Stimulated activated CD4-positive, alpha-beta T cell treated with anti-CD3 and anti-CD28 coated beads, Interleukin-1b, Interleukin-23, amount 100 ng/mL, for 48 hours (primary cell): ENCODE results near the gene ZCCHC4.
"Not testable (repeated sequence)": the region's sequence is repeated elsewhere in the genome, so short reads cannot be mapped to it uniquely, and the experiment has no call there.

Experiments
- DNase-seq: peaks from one replicate; pipeline ENCODE4 v3.0.0-alpha.2; 2020

Gene ZCCHC4

DNA sequence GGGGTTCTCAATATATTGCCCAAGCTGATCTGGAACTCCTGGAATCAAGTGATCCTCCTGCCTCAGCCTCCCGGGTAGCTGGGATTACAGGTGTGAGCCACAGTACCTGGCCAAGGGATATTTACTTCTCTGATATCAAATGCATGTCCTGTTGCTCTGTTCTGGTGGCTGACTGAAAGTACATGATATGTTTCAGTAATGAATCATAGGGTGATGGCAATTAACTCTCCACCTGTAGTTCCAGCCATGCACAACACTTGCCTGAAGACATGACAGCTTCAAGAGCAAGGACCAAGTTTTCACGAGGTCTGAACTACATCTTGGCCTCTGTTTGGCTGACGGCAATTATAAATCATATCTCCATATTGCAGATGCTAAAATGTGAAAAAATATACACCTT is 9.1 kb downstream of the ZCCHC4 start:
- DNase-seq, result no peak

DNA sequence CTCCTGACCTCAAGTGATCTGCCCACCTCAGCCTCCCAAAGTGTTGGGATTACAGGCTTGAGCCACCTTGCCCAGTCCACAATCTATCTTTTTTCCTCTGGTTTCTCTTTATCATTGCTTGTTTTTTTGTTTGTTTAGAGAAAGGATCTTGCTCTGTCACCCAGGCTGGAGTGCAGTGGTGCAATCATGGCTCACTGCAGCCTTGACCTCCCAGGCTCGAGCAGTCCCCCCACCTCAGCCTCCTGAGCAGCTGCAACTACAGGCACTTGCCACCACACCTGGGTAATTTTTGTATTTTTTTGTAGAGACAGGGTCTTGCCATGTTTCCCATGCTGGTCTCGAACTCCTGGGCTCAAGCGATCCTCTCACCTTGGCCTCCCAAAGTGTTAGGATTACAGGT is 15.9 kb downstream of the ZCCHC4 start:
- DNase-seq, result not testable (repeated sequence)

DNA sequence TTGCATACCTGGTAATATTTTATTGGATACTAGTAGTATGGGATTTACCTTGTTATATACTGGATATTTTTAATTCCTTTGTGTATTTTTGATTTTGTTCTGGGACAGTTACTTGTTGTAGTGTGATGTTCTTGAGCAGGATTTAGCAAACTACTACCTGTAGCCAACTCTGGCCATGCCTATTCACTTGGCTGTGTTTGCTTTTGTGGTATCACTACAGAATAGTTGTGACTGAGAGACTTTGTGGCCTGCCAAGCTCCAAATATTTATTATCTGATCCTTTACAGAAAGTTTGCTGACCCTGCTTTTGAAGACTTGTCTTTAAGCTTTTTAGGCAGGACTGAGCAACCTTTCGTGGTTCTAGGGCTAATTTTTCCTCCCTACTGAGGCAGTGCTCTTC is 17.8 kb downstream of the ZCCHC4 start:
- DNase-seq, result no peak

DNA sequence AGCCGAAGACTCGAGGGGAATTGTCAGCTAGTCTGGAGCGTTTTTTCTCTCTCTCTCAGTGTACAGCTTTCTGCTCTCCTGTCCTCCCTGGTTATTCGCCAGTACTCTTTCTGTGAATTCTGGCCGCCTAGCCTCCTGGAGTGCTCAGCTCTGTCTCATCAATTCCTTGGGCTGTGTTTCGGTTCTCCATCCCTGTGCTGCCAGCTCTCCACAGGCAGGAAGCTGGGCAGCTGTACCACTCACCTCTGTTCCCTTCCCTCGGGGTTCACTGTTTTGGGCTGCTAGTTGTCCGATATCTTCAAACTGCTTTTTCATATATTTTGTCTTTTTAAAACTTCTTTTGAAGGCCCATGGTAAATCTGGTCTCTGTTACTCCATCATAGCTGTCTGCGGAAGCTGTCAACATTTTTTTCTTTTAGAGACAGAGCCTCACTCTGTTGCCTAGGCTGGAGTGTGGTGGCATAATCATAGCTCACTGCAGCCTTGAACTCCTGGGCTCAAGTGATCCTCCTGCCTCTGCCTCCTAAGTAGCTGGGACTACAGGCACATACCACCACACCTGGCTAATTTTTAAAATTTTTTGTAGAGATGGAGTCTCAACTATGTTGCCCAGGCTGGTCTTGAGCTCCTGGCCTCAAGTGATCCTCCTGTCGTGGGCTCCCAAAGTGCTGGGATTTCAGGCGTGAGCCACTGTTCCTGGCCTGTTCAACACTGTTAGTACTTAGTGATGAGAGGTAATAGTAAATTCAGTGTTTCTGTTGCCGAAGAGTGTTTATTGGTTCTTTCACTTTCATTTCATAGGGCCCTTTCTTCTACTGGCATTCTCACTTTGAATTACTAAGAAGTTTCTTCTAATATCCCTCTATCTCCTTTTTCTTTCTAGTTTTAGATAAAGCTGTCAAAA is 18.6 kb downstream of the ZCCHC4 start:
- no peak for DNase-seq

DNA sequence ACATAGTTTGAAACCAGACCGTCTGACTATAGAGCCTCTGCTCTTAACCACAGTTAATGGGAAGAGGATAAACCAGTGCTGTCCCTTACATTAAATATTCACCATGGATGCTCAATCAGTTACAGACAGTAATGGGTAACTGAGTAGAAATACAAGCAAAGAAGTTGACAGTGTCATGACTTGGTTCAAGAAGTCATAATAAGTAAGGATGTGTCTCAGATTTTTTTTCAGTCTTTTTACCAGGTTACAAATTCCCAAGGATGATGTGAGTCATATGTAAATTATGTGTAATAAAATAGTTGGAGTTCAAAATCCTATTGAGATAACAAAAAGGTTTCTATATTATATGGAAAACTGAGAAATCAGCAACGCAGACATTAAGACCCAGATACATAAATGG is 31.1 kb downstream of the ZCCHC4 start:
- DNase-seq, result no peak

DNA sequence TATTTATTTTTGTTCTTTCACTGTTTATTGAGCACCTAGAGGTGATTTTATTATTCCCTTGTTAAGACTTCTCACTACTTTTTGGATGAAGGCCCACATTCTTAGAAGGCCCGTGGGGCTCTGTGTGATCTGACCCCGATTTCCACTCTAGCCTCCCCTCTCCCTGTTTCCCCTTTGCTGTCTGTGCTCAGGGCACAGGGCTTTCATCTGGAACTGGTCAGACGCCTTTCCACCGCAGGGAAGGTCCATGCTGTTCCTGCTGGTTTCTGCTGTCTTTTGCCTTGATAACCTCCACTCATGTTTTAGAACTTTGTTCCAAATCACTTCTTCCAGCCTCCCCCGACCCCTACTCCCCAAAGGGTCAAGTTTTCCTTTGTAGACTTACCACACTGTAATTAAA is 33.2 kb downstream of the ZCCHC4 start:
- no peak for DNase-seq

DNA sequence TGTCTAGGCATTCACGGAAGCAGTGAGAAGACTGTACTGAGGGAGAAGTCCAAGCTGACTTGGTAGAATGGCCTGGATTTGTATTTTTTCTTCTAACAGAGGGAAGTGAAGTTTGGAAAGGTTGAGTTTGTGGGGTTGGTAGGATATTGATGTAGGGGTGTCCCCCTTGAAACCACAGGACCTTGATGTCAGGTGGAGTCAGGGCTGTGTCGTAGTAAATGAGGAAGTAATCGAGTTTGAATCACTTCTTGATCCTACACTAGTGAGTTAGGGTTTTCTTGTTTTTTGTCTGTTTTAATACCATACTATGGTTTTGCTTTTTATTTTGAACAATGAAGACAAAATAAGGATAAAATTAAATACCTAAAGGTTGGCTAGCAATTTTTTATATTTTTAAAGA is 34.3 kb downstream of the ZCCHC4 start:
- no peak for DNase-seq

DNA sequence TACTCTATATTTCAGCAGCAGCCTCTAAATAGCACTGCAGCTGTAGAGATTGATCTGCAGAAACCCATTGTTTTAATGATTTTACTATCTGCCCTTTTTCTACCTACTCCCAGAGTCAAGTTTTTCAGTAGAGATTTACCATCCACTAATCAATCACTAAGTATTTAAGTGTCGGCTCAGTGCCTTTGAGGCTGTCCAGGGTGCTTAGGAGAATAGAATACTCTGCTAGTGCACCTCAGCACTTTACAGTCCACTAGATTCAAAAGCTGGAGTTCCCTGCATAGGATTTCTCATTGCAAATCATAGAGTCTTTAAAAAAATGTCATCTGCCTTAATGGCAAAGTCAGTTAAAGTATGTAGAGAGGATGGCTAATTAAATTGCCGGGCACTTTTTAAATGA is 34.9 kb downstream of the ZCCHC4 start:
- DNase-seq, result no peak

DNA sequence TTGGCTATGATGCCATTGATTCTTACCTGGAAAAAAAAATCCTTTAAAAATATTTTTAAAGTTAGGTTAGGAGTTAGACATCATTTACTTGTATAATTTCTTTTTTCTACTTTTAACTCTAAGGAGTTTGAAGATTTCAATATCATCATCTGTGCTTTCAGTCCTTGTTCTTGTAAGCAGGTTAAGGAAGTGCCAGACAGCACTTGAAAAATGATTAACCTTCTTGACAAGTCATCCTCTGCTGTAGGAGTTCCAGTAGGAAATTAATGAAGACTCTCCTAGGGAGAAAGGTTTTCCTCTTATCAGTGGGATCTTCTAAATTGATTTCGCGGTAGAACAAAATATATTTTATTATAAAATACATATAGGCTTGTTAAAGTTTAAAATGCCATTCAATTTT is 35.4 kb downstream of the ZCCHC4 start:
- DNase-seq, result no peak

DNA sequence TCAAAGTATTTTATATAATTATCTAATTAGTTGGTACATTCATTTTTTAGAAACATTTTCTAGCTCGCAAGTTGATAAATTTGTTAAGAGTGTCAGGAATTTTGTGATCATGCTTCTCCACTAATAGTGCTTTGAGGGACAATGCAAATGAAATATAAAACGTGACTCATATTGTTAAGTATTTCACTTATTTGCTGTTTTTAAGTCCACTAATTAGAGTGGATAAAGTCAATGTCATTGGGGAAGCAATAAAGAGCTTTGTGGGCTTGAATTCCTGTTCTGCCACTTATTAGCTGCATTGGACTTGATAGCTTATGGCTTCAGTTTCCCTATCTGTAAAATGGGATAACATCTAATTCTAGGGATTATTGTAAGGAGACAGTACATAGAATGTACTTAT is 38.0 kb downstream of the ZCCHC4 start:
- DNase-seq, result no peak

DNA sequence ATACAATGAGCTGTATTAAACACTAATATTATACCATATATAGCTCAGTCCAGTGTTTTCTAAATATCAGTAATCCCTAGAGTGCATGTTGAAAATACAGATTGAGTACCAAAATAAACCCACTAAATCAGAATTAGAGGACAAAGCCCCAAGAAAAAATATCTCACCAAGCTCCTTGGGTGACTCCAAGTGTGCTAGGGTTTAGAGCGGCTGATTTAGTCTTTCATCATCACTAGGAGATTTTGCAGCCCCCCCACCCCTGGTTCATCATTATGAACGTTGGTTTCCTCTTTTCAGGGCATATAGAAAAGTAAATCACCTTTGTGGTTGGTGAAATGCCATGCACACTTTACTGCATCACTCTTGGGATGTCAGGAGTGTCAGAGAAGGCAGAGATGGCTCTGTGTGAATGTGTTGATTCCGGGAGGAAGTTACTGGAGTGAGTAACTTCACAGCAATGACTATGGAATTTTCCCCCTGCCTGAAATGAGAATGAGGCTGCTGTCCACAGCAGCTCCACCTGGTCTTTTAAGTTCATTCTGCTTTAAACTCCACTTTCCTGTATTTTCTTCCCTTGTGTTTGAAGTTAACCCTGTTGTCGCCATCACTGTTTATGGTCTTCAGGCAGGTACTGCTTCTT is 39.3 kb downstream of the ZCCHC4 start:
- DNase-seq, result no peak

DNA sequence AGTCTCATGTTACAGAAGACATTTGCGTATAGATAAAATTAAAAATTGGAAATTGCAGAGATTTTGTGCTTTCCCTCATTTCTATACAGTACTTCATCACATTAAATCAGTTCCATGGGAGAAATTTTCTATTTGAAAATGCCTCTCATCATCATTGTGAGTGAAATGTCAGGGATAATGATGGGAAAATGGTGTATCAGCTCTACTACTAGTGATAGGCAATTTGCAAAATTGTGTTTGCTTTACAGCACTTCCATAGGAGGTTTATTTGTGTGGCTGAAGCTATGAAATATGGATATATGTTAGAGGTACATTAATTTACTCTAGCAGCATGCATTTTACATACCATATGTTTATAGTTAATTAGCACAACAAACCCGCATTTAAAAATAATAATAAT is 43.5 kb downstream of the ZCCHC4 start:
- no peak for DNase-seq

DNA sequence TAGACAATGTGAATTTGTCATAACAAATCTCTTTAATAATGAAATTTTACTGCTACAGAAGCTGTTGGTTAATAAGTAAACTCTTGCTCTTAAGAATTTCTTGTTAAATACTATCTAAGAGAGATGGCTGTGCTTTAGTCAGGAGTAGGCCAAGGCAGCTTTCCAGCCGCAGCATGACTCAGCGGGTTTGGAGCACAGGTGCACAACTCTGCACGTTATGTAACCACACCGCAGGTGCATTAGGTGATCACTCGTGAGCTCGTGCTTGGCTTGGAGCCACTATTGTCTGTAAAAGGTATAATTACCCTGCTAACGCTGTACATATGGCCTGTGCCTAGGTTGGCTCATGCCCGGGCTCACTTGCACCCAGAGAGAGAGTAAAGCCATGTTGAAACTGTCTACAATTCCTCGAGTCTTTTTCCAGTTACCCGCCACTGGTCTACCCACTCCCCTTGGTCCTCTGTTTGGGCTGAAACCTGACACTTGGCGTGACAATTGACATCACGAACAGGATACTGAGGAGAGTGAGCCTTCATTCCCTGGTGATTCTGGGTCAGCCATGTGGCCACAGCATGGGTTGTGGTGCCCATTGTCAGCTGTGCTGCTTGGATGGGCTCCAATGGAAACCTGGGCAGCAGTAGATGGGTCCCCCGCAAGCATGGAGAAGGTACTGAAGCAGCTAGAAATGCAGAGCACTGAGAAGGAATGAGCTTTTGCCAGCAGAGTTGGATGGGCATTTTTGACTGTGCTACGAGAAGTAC is 46.1 kb downstream of the ZCCHC4 start:
- no peak for DNase-seq

DNA sequence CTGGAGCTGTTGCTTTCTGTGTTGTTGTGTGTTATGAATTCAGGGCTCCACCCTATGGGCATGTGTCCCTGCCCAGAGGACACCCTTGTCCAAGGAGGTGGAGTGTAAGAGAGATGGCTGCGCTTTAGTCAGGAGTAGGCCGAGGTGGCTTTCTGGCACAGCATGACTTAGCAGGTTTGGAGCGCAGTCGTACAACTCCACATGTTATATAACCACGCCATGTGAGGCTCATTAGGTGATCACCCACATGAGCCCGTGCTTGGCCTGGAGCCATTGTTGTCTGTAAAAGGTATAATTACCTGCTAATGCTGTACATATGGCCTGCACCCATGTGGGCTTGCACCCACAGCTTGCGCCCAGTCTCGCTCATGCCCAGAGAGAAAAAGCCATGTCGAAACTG is 48.7 kb downstream of the ZCCHC4 start:
- no peak for DNase-seq

DNA sequence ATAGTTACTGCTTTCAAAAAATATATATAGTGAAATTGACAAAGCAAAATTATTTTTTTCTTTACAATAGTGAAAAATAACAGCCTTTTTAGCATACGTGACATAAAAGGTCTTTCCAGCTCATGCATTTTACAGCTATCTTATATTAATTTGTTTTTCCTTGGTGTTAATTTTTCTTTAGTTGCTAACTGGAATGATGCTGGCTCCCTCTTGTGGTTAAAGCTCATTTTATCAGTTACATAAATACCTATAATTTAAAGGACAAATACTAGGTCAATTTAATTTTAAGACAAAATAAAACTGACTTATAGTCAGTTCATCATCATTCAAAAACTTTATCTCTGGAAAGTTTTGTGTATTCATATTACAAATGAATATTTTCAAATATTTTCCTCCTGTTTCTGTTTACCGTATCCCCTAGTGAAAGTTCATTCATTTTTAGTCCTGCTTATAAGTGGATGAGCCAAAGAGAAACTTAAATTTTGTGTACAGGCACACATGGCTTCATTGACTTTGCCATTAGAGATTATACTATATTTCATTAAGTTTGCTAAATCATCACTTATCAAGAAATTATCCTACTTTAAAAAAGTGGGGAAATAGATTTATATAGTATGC is 54.5 kb downstream of the ZCCHC4 start:
- no peak for DNase-seq

DNA sequence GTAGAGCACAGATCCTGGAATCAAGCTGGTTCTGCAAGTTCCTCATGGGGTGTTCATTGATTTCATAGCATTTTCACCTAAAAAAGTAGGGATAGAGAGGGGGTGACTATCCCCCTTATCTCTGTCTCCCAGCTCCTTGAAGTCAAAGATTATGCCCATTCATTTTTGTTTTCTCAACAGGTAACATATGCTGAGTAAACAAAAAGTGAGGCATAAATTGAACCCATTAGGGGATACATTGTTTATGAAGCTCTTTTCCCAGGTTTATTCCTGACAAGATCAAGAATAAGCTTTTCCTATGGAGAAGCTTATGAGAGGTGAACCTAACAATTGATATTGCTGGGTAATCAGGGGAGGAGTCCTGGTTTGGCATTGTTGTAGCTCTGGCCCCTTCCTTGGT is 55.3 kb downstream of the ZCCHC4 start:
- DNase-seq, result no peak

DNA sequence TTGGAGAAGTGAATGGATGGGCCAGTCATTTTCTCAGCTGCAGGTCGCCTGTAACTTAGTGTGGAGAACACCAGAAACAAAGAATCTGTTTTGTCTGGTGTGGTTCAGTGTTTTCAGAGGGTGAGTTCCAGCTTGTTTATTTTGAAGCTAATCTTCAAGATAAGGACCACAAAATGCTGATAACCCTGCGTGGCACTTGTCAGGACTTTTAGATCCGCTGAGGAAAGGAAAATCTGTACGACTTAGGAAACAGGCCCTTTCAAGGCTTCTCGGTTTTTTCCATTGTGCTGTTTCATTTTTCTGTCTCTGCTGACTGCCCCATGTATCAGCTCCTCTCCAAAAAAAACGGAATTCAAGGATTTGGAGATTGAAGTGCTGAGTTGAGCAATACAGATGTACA is 55.7 kb downstream of the ZCCHC4 start:
- no peak for DNase-seq

DNA sequence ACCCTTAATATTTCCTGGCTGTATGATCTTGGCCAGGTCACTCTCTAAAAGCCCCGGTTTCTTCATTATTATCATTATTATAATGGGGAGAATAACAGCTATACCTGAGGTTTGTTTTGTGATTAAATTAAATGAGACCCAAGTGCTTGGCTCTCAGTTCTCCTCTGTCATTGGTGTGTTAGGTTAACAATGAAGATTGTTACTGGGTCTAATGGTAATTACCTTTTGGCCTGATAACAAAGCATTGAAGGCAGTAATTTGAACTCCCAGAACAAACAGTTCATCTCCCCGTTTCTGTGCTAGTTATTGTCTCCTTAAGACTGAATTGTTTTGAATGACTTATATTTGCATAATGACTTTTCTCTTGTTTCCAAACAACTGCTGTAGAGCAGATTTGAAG is 57.7 kb downstream of the ZCCHC4 start:
- no peak for DNase-seq

DNA sequence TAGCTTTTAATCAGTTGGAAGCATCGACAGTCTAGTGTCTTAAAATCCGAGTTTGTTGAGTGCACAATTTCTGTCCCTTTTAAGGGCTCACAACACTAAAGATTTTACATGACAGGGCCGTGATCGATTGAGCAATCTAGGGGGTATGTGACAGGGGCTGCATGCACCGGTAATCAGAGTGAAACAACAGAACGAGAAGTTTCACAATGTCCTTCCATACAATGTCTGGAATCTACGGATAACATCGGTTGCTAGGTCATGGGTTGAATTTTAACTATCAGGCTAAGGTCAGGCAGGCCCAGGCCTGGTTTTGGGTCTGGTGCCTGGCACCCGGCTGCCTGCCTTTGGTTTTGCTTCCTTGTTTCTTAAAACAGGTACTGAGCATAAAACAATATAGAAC is 60.0 kb downstream of the ZCCHC4 start:
- DNase-seq, result not testable (repeated sequence)

DNA sequence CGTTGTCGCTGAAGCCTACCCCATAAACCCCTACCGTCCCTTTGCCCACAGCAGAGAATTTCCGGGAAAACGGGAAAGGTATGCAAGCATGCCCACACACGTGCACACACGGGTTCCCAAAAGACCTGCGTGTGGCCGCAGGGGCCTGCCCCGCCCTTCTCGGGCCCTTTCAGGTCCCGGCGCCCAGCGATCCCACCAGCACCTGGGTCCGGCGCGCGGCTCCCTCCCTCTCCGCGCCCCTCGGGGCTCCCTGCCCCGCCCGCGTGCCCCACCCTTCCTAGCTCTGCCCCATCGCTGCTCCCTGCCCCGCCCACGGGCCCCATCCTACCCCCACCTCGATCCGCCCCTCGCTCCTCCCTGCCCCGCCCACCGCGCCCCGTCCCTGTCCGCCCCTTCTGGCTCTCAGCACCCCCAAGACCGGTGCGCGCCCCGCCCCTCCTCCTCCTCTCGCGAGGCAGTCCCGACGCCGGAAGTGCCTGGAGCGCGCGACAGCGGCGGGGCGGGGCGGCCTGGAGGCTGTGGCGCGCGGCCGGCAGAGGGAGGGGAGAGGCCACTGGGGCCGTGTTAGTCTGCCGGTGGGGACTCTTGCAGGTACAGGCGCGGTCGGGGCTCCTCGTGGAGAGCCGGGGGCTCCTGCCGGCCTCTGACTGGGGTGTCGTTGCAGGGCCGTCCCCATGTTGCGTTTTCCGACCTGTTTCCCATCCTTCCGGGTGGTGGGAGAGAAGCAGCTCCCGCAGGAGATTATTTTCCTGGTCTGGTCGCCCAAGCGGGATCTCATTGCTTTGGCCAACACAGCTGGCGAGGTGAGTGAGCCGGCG is 64.4 kb downstream of the ZCCHC4 start, which contains the start of gene ANAPC4:
Gene ANAPC4 (plus strand): TSS at position 510 of the 818 bp plus-strand sequence. CDS start 165 bp downstream, at position 675.
- DNase-seq, result peak; percentile 97

DNA sequence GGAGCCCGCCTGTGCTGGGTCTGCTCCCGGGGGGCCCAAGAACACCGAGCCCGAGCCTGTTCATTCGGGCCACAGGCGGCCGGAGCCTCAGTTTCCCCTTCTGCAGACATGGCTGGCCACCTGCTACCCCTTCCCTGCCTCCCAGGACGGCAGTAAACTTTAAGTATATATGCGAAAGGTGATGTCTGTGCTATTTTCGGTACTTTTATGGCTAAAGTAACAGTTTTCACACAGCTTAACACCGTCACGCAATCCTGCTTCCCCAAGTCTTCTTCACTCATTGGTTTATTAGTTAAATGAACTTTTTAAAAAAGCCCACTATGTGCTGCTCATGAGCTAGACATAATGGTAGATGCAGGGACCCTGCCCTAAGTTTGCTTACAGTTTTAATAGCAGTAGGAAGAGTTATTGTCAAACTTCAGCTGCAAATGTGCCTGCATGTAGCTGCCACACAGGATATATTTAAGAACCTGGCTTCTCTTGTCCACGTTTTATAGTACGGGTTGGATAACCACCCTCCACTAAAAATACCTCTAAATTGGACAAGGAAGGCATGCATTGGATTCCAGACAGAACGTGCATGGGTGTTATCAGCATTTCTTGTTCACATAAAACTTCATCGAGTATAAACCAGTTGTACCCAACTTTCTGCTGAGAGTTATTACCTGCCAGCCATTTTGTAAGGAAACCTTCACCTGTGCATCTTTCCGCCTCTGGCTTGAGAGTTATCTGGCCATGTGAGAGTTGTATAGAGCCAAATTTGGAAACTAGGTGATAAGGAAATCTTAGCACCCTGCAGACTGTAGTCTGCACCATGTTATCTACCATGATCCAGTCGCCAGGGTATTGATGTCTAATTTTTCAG is 65.2 kb downstream of the ZCCHC4 start:
- DNase-seq, result no peak

DNA sequence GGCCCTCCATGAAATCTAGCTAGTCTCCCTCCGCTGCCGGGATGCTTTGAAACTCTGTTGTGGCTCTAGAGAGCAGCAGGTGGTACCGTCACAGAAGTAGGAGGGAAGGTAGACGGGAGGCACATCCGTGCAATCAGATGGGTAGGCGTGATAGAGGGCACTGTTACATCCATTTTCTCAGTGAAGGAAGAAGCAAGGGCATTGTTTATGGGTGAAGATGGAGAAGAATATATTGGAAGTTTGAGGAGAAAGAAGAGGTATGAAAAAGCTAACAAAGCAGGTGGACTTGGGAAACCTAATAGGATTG is 65.8 kb downstream of the ZCCHC4 start:
- DNase-seq, result no peak
